Choroid plexus epithelial cell (primary cell): Measurements from ENCODE around the gene INA.
A peak's percentile ranks its signal among the peaks of the same experiment; 100 is the strongest.

Experiments used
- DNase-seq: peaks from one replicate; pipeline ENCODE4 v3.0.0-alpha.2; 2010; ENCODE audit warnings: low read depth
- H3K4me3 ChIP-seq: 2 replicates; pipeline ENCODE4 v1.5.1; 2011; ENCODE audit warnings: low read depth, mild to moderate bottlenecking, control low read depth, low read length, moderate library complexity
- CTCF ChIP-seq: conservative IDR thresholded peaks from 2 replicates; pipeline ENCODE4 v1.5.1; 2011; ENCODE audit warnings: low read depth, mild to moderate bottlenecking, control low read depth, inconsistent platforms, low read length, moderate library complexity

Gene INA

GRCh38 chr10:103276896-103277712 lies at the start of gene INA:
Gene INA (plus strand): TSS chr10:103277138. CDS start chr10:103277212, 74 bp downstream.
- no peak for TF ChIP-seq CTCF
- DNase-seq: peak; percentile 39
- peak within 1 kb of the TSS; percentile 39 for H3K4me3 ChIP-seq

GRCh38 chr10:103227416-103227815 lies 49.5 kb upstream of the INA start:
- H3K4me3 ChIP-seq: no peak overlapping the region
- no peak for DNase-seq
- TF ChIP-seq CTCF: no peak

GRCh38 chr10:103231047-103231551 lies 45.8 kb upstream of the INA start:
- peak; percentile 96 for DNase-seq
- H3K4me3 ChIP-seq: no peak overlapping the region
- TF ChIP-seq CTCF: no peak

- H3K4me3 ChIP-seq: no peak overlapping the region
- no peak for DNase-seq
- no peak for TF ChIP-seq CTCF
These were observed 44.7 kb upstream of the INA start for GRCh38 chr10:103232131-103232673.

GRCh38 chr10:103232772-103233488 lies 44.0 kb upstream of the INA start:
- no peak for TF ChIP-seq CTCF
- no peak overlapping the region for H3K4me3 ChIP-seq
- peak; percentile 86 for DNase-seq

- DNase-seq: no peak
- no peak overlapping the region for H3K4me3 ChIP-seq
- TF ChIP-seq CTCF: no peak
These were observed 41.2 kb upstream of the INA start for GRCh38 chr10:103235775-103236174.
